Thymus (tissue), 11 donors: ENCODE results near the gene TWF2. TPM values are rescaled to one million over a fixed set of nuclear protein-coding genes. Genes with fewer than 3 reads are reported as not detected.
A peak's percentile ranks its signal among the peaks of the same experiment; 100 is the strongest.

Experiments
- DNase-seq, 9 donors: peaks; one replicate each; pipeline ENCODE4 v3.0.0-alpha.2; 2013; ENCODE audit warnings: low spot score in 9 of 9, low read depth in 6 of 9, missing footprints in 1 of 9
- H3K27ac ChIP-seq, 2 donors: one replicate each; pipeline ENCODE4 v1.5.1; 2013; ENCODE audit warnings: control low read depth in 1 of 2, low read depth in 1 of 2, low read length in 1 of 2, mild to moderate bottlenecking in 1 of 2, moderate library complexity in 1 of 2
- H3K27me3 ChIP-seq, 2 donors: one replicate each; pipeline ENCODE4 v1.5.1; 2013; ENCODE audit warnings: low read length in 1 of 2; ENCODE audit not compliant: control insufficient read depth in 2 of 2, insufficient read depth in 1 of 2
- H3K36me3 ChIP-seq, 2 donors: one replicate each; pipeline ENCODE4 v1.5.1; 2013; ENCODE audit warnings: low read length in 1 of 2, mild to moderate bottlenecking in 1 of 2, moderate library complexity in 1 of 2; ENCODE audit not compliant: control insufficient read depth in 2 of 2, insufficient read depth in 2 of 2
- H3K4me1 ChIP-seq, 2 donors: one replicate each; pipeline ENCODE4 v1.5.1; 2013; ENCODE audit warnings: low read length in 2 of 2; ENCODE audit not compliant: control insufficient read depth in 2 of 2, insufficient read depth in 2 of 2
- H3K4me3 ChIP-seq, 2 donors: one replicate each; pipeline ENCODE4 v1.5.1; 2013; ENCODE audit warnings: low read length in 2 of 2, control low read depth in 1 of 2, mild to moderate bottlenecking in 1 of 2
- H3K9me3 ChIP-seq, 2 donors: one replicate each; pipeline ENCODE4 v1.5.1; 2013; ENCODE audit warnings: low read length in 1 of 2, mild to moderate bottlenecking in 1 of 2; ENCODE audit not compliant: control insufficient read depth in 2 of 2, insufficient read depth in 1 of 2
- WGBS: extraction: QIAGEN DNeasy Blood & Tissue Kit; methylation state at CpG from one replicate; pipeline ENCODE4 v1.1.7; 2013; 5-methylcytosine and 5-hydroxymethylcytosine counted together
- polyA plus RNA-seq: library from polyadenylated mRNA; stranded (reverse); fragments of 200-250 nt; gene quantifications from one replicate; pipeline ENCODE4 v1.2.3, GENCODE V29; 2013
- total RNA-seq: library from RNA; stranded (reverse); fragments of 120-200 nt; gene quantifications from one replicate; pipeline ENCODE4 v1.2.4, GENCODE V29; 2013
- donor health status: healthy.

Gene TWF2
- total and polyA plus RNA-seq, 2 donors: 60.5 to 62.6 TPM

DNA sequence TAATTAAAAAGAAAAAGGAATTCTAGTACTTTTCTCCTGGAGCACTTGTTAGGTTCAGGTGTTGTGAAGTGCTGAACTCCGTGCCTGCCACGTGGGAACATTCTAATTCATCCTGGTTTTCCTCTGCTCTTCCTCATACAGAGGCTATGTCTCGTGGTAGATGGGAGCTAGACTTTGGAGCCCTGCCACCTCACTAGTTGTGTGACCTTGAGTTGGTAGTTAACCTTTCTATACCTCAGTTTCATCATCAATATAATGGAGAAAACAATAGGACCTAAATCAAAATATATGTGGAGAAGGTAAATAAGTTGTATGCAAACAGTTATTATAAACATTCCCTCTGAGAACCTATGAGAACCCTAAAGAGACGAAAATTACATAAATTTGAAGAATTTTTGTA lies 30.4 kb downstream of the TWF2 start:
- WGBS: 98% methylated on average over 4 of the region's 4 CpGs
- Histone ChIP-seq H3K4me1 (no peaks in the 10 kb centered on the region), H3K9me3 (no peaks in the 10 kb centered on the region), H3K27ac (no peak overlapping the region), H3K4me3 (no peak overlapping the region), H3K36me3 (peaks cover 90 to 95% of the 10 kb centered on the region in 2 donors), H3K27me3 (no peaks in the 10 kb centered on the region)
- no peak for DNase-seq

DNA sequence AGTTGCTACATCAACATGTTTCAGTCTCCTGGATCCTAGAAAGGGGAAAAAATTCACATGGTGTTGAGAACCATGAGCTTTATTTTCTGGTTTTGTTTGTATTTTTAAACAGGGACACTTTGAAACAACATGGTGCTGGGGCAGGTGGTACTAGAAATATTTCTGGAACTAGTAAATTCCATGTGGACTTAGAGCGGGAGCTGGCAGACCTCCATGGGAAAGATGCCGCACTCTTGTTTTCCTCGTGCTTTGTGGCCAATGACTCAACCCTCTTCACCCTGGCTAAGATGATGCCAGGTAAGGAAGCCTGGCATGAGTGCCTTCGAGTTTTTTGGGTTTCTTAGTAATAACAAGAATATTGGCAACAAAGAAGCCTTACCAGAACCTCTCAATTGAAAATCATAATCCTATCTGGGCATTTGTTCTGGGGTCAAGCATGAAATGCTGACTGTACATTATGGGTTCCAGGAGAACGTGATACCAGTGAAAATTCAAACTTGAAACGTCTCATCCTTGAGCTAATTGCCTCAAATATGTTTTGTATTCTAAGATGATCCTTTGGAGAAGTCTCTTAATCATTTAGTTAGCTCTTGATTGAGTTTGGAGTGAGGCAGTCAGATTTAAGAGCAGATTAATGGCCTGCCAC lies 33.1 kb downstream of the TWF2 start:
- no peak overlapping the region for H3K27ac ChIP-seq
- no peak for DNase-seq
- H3K4me1 ChIP-seq: peaks cover 2 to 3% of the 10 kb centered on the region in 2 donors
- H3K27me3 ChIP-seq: no peaks in the 10 kb centered on the region
- no peak overlapping the region for H3K4me3 ChIP-seq
- H3K9me3 ChIP-seq: no peaks in the 10 kb centered on the region
- H3K36me3 ChIP-seq: peaks cover 76 to 90% of the 10 kb centered on the region in 2 donors
- 97% methylated on average over 6 of the region's 6 CpGs for WGBS

- Histone ChIP-seq H3K27me3 (no peaks in the 10 kb centered on the region), H3K4me3 (no peak overlapping the region), H3K9me3 (no peaks in the 10 kb centered on the region), H3K27ac (no peak overlapping the region), H3K4me1 (peaks cover 2 to 3% of the 10 kb centered on the region in 2 donors), H3K36me3 (peaks cover 66 to 86% of the 10 kb centered on the region in 2 donors)
- WGBS: 87% methylated on average over 10 of the region's 10 CpGs
- DNase-seq: no peak
These were observed 34.5 kb downstream of the TWF2 start for GRCh38 chr3:52204337-52205073.

- 96% methylated on average over 1 of the region's 1 CpG for WGBS
- Histone ChIP-seq H3K27me3 (no peaks in the 10 kb centered on the region), H3K4me1 (peaks cover 8 to 11% of the 10 kb centered on the region in 2 donors), H3K36me3 (peaks cover 59 to 85% of the 10 kb centered on the region in 2 donors), H3K9me3 (no peaks in the 10 kb centered on the region), H3K27ac (peak overlapping the region in 1 of 2 donors; percentile 5), H3K4me3 (no peak overlapping the region)
- no peak for DNase-seq
These were observed 35.3 kb downstream of the TWF2 start for GRCh38 chr3:52203701-52204100.

GRCh38 chr3:52202384-52203077 lies 36.4 kb downstream of the TWF2 start:
- Histone ChIP-seq H3K4me1 (peaks cover 10 to 19% of the 10 kb centered on the region in 2 donors), H3K27me3 (no peaks in the 10 kb centered on the region), H3K9me3 (peaks cover 0 to 5% of the 10 kb centered on the region in 2 donors), H3K4me3 (no peak overlapping the region), H3K36me3 (peaks cover 49 to 73% of the 10 kb centered on the region in 2 donors), H3K27ac (no peak overlapping the region)
- WGBS: 96% methylated on average over 4 of the region's 4 CpGs
- DNase-seq: no peak

DNA sequence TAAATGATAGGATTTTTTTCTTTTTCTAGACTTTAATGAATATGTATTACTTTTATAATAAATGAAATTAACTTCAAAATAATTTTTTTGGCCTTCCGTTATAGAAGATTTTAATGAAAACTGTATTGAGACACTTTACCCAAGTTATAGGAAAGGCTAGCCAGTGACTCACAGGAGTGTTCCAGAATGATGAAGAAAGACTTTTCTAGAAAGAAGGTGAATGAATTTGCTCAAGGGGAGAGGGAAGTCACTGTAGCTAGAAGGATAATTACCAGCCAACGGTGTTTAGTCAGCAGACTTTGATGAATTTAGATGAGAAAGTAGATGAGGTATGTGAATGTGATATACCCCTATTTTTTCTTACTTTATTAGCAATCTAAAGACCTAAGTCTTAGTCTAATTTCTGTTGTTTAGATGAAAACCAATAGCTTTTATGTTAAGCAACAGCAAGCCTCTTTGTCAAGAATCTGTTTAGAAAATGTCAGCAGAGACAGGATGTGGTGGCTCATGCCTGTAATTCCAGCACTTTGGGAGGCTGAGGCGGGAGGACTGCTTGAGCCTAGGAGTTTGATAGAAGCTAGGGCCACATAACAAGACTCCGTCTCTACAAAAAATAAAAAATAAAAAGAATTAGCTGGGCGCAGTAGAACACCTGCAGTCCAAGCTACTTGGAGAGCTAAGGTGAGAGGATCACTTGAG lies 37.8 kb downstream of the TWF2 start:
- peaks cover 10 to 29% of the 10 kb centered on the region in 2 donors for H3K4me1 ChIP-seq

DNA sequence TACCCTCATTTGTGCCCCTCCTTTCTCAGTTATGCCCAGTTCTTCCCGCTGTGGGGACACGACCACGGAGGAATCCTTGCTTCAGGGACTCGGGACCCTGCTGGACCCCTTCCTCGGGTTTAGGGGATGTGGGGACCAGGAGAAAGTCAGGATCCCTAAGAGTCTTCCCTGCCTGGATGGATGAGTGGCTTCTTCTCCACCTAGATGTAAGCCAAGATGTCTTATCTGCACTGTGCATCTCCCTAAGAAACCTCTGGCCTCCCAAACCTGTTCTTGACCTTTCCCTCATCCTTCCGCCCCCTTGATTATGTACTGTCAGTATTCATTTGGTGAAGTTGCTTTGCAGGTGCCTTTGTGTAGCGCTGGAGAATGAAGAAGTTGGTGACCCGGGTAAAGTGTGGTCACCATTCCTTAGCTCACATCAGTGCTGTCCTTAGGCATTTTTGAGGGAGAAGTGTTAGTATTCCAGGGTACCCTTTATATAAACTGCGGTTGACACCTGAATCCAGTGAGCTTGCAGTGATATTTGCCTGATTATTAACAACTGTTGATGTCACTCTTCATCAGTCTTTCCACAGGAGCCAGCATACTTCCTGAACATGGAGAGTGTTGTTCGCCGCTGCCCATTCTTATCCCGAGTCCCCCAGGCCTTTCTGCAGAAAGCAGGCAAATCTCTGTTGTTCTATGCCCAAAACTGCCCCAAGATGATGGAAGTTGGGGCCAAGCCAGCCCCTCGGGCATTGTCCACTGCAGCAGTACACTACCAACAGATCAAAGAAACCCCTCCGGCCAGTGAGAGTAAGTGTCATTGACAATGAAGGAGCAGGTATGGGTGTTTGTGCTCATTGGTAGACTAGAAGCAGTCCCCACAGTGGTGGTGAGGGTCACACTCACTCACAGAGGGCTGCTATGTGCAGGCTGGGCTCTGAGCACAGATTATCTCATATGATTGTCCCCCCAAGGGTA lies 40.0 kb downstream of the TWF2 start:
- H3K27me3 ChIP-seq: no peaks in the 10 kb centered on the region
- 60% methylated on average over 14 of the region's 14 CpGs for WGBS
- DNase-seq: no peak
- peaks cover 0 to 6% of the 10 kb centered on the region in 2 donors for H3K9me3 ChIP-seq
- peaks cover 10 to 34% of the 10 kb centered on the region in 2 donors for H3K4me1 ChIP-seq
- H3K27ac ChIP-seq: peak overlapping the region in 1 of 2 donors; percentile 78
- peaks cover 17 to 40% of the 10 kb centered on the region in 2 donors for H3K36me3 ChIP-seq
- H3K4me3 ChIP-seq: peak overlapping the region; percentile 71 to 100

More for the DNA sequence above, 37.8 kb downstream of the TWF2 start:
- 93% methylated on average over 5 of the region's 5 CpGs for WGBS
- Histone ChIP-seq H3K36me3 (peaks cover 38 to 62% of the 10 kb centered on the region in 2 donors), H3K9me3 (peaks cover 0 to 6% of the 10 kb centered on the region in 2 donors), H3K27ac (no peak overlapping the region), H3K4me3 (no peak overlapping the region), H3K27me3 (no peaks in the 10 kb centered on the region)
- no peak for DNase-seq
